Keratinocyte (primary cell): ENCODE measurements around the gene VPS25.

Experiments used
- CTCF ChIP-seq, 3 experiments: IDR thresholded peaks in 1 of 3; conservative IDR thresholded peaks in 1 of 3; optimal IDR thresholded peaks in 1 of 3; 2 replicates in 2 of 3; 3 replicates in 1 of 3; pipeline versions ENCODE3 to v1.5.1; 2011; ENCODE audit warnings: low read length in 3 of 3, mild to moderate bottlenecking in 3 of 3, moderate library complexity in 2 of 3, control low read depth in 1 of 3, inconsistent platforms in 1 of 3; ENCODE audit not compliant: insufficient read depth in 2 of 3; ENCODE audit errors: extremely low read depth in 1 of 3
- EZH2 ChIP-seq: IDR thresholded peaks from one replicate; pipeline ENCODE4 v1.6.1; 2012; ENCODE audit warnings: inconsistent platforms, mild to moderate bottlenecking, low read length, moderate library complexity

DNA sequence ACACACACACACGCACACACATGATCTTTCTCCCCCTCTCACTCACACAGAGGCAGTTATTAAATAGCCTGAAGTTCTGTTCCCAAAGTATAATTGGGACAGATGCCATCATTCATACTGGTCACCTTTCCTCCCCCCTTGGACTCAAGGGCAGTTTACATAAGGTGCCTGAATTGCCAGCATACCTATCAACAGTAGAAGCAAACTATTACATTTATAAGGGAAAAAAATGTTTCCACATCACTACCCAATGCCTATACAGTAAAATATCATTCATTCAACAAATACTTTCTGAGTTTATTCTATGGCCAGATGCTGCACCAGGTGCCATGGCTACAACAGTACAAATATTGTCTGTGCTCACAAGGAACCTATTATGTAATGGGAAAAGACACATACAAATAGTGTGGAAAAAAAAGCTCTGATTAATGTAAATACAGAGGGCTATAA is 31.7 kb downstream of the VPS25 start:
- no peak for TF ChIP-seq CTCF (optimal IDR thresholded peaks at IDR 0.05 in 1 of 3, IDR thresholded peaks at IDR 0.05 in 1 of 3, conservative IDR thresholded peaks at IDR 0.05 in 1 of 3; ENCODE audit: extremely low read depth in 1 of 3, insufficient read depth in 2 of 3, low read length in 3 of 3)
- TF ChIP-seq EZH2, result no peak
